AG04449 (cell line): ENCODE measurements around the gene CRISP3.

Experiments
- CTCF ChIA-PET: fragments of 350-600 bp; formaldehyde crosslinking; extraction: SDS; loops from one replicate; lab custom pipeline; 2021; ENCODE audit warnings: antibody characterized with exemption; lab: Yijun Ruan, JAX
- POLR2A ChIA-PET: fragments of 400-600, 350-600 bp; formaldehyde crosslinking; extraction: SDS; loops from one replicate; lab custom pipeline; 2020; ENCODE audit warnings: antibody characterized with exemption, inconsistent platforms; lab: Yijun Ruan, JAX
- DNase-seq: peaks from one replicate; pipeline ENCODE4 v3.0.0-alpha.2; 2010; ENCODE audit warnings: low read depth, low spot score
- H3K4me3 ChIP-seq: 2 replicates; pipeline ENCODE4 v1.5.1; 2011; ENCODE audit warnings: low read depth, mild to moderate bottlenecking, control low read depth, low read length
- CTCF ChIP-seq: IDR thresholded peaks from one replicate; pipeline ENCODE4 v1.5.1; 2011; ENCODE audit warnings: mild to moderate bottlenecking, moderate library complexity, low read length, control low read depth, inconsistent platforms; ENCODE audit not compliant: insufficient read depth; ENCODE audit errors: missing control alignments

Gene CRISP3

GRCh38 chr6:49776444-49776843 lies 32.3 kb upstream of the CRISP3 start:
- ChIA-PET CTCF (no interaction called here), POLR2A (no interaction called here)
- no peak for DNase-seq
- TF ChIP-seq CTCF, result no peak
- H3K4me3 ChIP-seq, result no peak overlapping the region

GRCh38 chr6:49775043-49775442 lies 30.9 kb upstream of the CRISP3 start:
- ChIA-PET CTCF (no interaction called here), POLR2A (no interaction called here)
- no peak for DNase-seq
- TF ChIP-seq CTCF, result no peak
- no peak overlapping the region for H3K4me3 ChIP-seq

- no peak for TF ChIP-seq CTCF
- POLR2A ChIA-PET, result no interaction called here
Measured at GRCh38 chr6:49772285-49772684, 28.1 kb upstream of the CRISP3 start.

GRCh38 chr6:49766762-49767161 lies 22.6 kb upstream of the CRISP3 start:
- TF ChIP-seq CTCF, result no peak
- ChIA-PET CTCF (no interaction called here), POLR2A (no interaction called here)
- no peak overlapping the region for H3K4me3 ChIP-seq
- no peak for DNase-seq

More at GRCh38 chr6:49772285-49772684, 28.1 kb upstream of the CRISP3 start:
- H3K4me3 ChIP-seq, result no peak overlapping the region
- no peak for DNase-seq
- CTCF ChIA-PET, result no interaction called here

- no peak overlapping the region for H3K4me3 ChIP-seq
- DNase-seq, result no peak
- ChIA-PET POLR2A (no interaction called here), CTCF (no interaction called here)
- no peak for TF ChIP-seq CTCF
Measured at GRCh38 chr6:49764571-49765236, 20.5 kb upstream of the CRISP3 start.

- no peak for DNase-seq
- ChIA-PET POLR2A (no interaction called here), CTCF (no interaction called here)
- H3K4me3 ChIP-seq, result no peak overlapping the region
- TF ChIP-seq CTCF, result no peak
Measured at GRCh38 chr6:49743429-49743828, 759 bp downstream of the CRISP3 start.
